ENCODE results near the gene ZBTB45. TPM values are rescaled to one million over a fixed set of nuclear protein-coding genes. Genes with fewer than 3 reads are reported as not detected.
A peak's percentile ranks its signal among the peaks of the same experiment; 100 is the strongest.

Gene ZBTB45
- total RNA-seq, 2 donors from 2014 or later = 9.9 to 12.9 TPM

GRCh38 chr19:58520257-58520599 lies 618 bp upstream of the ZBTB45 start:
- Histone ChIP-seq H3K27me3 (no peaks in the 10 kb centered on the region), H3K4me1 (peaks cover 34% of the 10 kb centered on the region), H3K36me3 (replicated peaks in 1 of 2; ENCODE audit: insufficient read depth in 1 of 2, low read depth in 2 of 2) (peaks cover 0 to 7% of the 10 kb centered on the region in 2 donors), H3K27ac (peak overlapping the region; percentile 87 to 95 (median 91)), H3K9me3 (no peaks in the 10 kb centered on the region), H3K4me3 (peak overlapping the region; percentile 54 to 72)
- intact Hi-C loops (cut with DNase I) = no loop called here
- TF ChIP-seq CTCF (IDR thresholded peaks at IDR 0.05) (no peak), POLR2A (IDR thresholded peaks at IDR 0.05) (no peak)
- 6 to 8% methylated on average over 4 to 7 of the region's 7 CpGs for WGBS, 2 donors
- DNase-seq (no peak), ATAC-seq (no peak)

- ATAC-seq (peak; percentile 44), DNase-seq (peak; percentile 60 to 69 (median 66))
- Histone ChIP-seq H3K27ac (peak overlapping the region; percentile 87 to 95 (median 91)), H3K4me3 (peak overlapping the region; percentile 54 to 72), H3K27me3 (no peaks in the 10 kb centered on the region), H3K9me3 (no peaks in the 10 kb centered on the region), H3K36me3 (replicated peaks in 1 of 2; ENCODE audit: insufficient read depth in 1 of 2, low read depth in 2 of 2) (peaks cover 0 to 7% of the 10 kb centered on the region in 2 donors), H3K4me1 (peaks cover 44% of the 10 kb centered on the region)
- 0 to 2% methylated on average over 13 to 14 of the region's 14 CpGs for WGBS, 2 donors
- TF ChIP-seq CTCF (IDR thresholded peaks at IDR 0.05) (peak in 5 of 7 experiments; percentile 15 to 59 (median 36)), POLR2A (IDR thresholded peaks at IDR 0.05) (no peak)
- intact Hi-C loops (cut with DNase I) = no loop called here
Observed at GRCh38 chr19:58519087-58519354, 589 bp downstream of the ZBTB45 start.

GRCh38 chr19:58518256-58519086 lies 1.1 kb downstream of the ZBTB45 start:
- peaks cover 48% of the 10 kb centered on the region for H3K4me1 ChIP-seq
- 8 to 11% methylated on average over 22 of the region's 22 CpGs for WGBS, 2 donors
- no peaks in the 10 kb centered on the region for H3K9me3 ChIP-seq
- TF ChIP-seq CTCF (IDR thresholded peaks at IDR 0.05) (peak in 2 of 7 experiments; percentile 61 to 71), POLR2A (IDR thresholded peaks at IDR 0.05) (no peak)
- peaks cover 0 to 7% of the 10 kb centered on the region in 2 donors for H3K36me3 ChIP-seq (replicated peaks in 1 of 2; ENCODE audit: insufficient read depth in 1 of 2, low read depth in 2 of 2)
- peak overlapping the region; percentile 87 to 95 (median 91) for H3K27ac ChIP-seq
- H3K27me3 ChIP-seq = no peaks in the 10 kb centered on the region
- peak overlapping the region; percentile 54 to 72 for H3K4me3 ChIP-seq
- ATAC-seq (no peak), DNase-seq (no peak)
- intact Hi-C loops (cut with DNase I) = no loop called here

GRCh38 chr19:58516964-58517833 lies 2.4 kb downstream of the ZBTB45 start:
- TF ChIP-seq POLR2A (IDR thresholded peaks at IDR 0.05) (no peak), CTCF (IDR thresholded peaks at IDR 0.05) (no peak)
- H3K9me3 ChIP-seq = no peaks in the 10 kb centered on the region
- peaks cover 0 to 7% of the 10 kb centered on the region in 2 donors for H3K36me3 ChIP-seq (replicated peaks in 1 of 2; ENCODE audit: insufficient read depth in 1 of 2, low read depth in 2 of 2)
- intact Hi-C loops (cut with DNase I) = no loop called here
- ATAC-seq (no peak), DNase-seq (no peak)
- 87 to 89% methylated on average over 49 to 65 of the region's 65 CpGs for WGBS, 2 donors
- peaks cover 54% of the 10 kb centered on the region for H3K4me1 ChIP-seq
- H3K27me3 ChIP-seq = no peaks in the 10 kb centered on the region
- H3K4me3 ChIP-seq = no peak overlapping the region
- no peak overlapping the region for H3K27ac ChIP-seq
